ENCODE measurements around the gene ZRANB1. TPM values are rescaled to one million over a fixed set of nuclear protein-coding genes. Genes with fewer than 3 reads are reported as not detected.

Gene ZRANB1
- total RNA-seq, 1 donor from 2014 or later: 14.9 TPM

- DNase-seq: no peak
- Mint-ChIP-seq H3K27ac (no peak overlapping the region), H3K4me3 (no peak overlapping the region), H3K36me3 (ENCODE audit: low read depth) (peaks cover 11% of the 10 kb centered on the region), H3K9me3 (no peaks in the 10 kb centered on the region), H3K27me3 (no peaks in the 10 kb centered on the region), H3K4me1 (peaks cover 25% of the 10 kb centered on the region)
- intact Hi-C loops (cut with micrococcal nuclease): no loop called here
These were observed 2.6 kb upstream of the ZRANB1 start for GRCh38 chr10:124939290-124939689.

- H3K27me3 Mint-ChIP-seq: no peaks in the 10 kb centered on the region
- intact Hi-C loops (cut with micrococcal nuclease): no loop called here
- peaks cover 18% of the 10 kb centered on the region for H3K4me1 Mint-ChIP-seq
- peaks cover 12% of the 10 kb centered on the region for H3K36me3 Mint-ChIP-seq (ENCODE audit: low read depth)
- H3K27ac Mint-ChIP-seq: no peak overlapping the region
- H3K4me3 Mint-ChIP-seq: no peak overlapping the region
- DNase-seq: no peak
- no peaks in the 10 kb centered on the region for H3K9me3 Mint-ChIP-seq
These were observed 620 bp downstream of the ZRANB1 start for GRCh38 chr10:124942317-124943169.

DNA sequence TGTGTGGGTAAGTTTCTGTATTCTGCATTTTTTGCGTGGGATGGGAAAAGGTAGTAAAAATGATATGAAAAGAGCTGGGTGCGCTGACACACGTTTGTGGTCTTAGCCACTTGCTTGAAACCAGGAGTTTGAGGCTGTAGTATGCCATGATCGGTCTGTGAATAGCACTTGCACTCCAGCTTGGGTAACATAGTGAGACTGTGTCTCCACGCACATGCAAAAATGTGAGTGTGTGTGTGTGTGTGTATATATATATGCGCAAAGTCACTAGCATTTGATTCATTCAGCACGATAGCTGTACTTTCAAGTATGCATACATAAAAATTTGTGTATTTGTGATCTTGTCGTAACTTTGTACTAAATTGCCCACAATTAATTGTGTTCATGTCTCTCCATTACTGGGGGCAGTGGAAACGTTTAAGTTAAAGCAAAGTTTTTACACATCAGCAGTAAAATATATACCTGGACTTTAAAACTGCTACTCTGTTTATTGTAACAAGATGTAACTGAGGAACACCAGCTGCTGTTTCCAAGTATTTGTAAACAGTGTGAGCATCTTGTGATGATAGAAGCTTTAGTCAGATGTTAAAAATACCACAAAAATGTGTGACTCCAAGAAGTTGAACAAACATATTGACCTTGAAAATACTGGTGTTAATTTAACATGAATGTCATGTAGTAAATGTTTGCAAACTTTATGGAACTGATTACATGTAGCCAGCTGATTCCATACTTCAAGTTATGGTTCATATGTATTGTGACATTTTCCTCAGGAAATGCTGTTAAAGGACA is 1.6 kb downstream of the ZRANB1 start:
- no peak overlapping the region for H3K4me3 Mint-ChIP-seq
- no peak overlapping the region for H3K27ac Mint-ChIP-seq
- intact Hi-C loops (cut with micrococcal nuclease): no loop called here
- peaks cover 18% of the 10 kb centered on the region for H3K36me3 Mint-ChIP-seq (ENCODE audit: low read depth)
- H3K4me1 Mint-ChIP-seq: peaks cover 18% of the 10 kb centered on the region
- H3K27me3 Mint-ChIP-seq: no peaks in the 10 kb centered on the region
- H3K9me3 Mint-ChIP-seq: no peaks in the 10 kb centered on the region
- no peak for DNase-seq

DNA sequence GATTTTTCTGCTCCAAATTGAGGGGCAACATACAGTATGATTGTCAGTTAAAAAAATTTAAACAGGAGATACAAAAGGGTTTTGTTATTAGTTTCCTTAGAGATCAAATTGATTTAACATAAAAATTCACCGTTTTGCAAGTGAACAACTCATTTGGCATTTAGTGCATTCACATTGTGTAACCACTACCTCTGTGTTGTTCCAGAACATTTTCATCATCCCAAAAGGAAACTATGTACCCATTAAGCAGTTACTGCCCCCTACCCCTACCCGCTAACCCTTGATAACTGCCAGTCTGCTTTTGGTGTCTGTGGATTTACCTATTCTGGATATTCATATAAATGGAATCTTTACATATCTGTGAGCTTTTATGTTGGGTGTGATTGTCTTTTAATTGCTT is 3.1 kb downstream of the ZRANB1 start:
- H3K4me3 Mint-ChIP-seq: no peak overlapping the region
- H3K9me3 Mint-ChIP-seq: no peaks in the 10 kb centered on the region
- intact Hi-C loops (cut with micrococcal nuclease): no loop called here
- H3K4me1 Mint-ChIP-seq: peaks cover 18% of the 10 kb centered on the region
- DNase-seq: no peak
- H3K36me3 Mint-ChIP-seq (ENCODE audit: low read depth): peaks cover 18% of the 10 kb centered on the region
- no peaks in the 10 kb centered on the region for H3K27me3 Mint-ChIP-seq
- no peak overlapping the region for H3K27ac Mint-ChIP-seq

DNA sequence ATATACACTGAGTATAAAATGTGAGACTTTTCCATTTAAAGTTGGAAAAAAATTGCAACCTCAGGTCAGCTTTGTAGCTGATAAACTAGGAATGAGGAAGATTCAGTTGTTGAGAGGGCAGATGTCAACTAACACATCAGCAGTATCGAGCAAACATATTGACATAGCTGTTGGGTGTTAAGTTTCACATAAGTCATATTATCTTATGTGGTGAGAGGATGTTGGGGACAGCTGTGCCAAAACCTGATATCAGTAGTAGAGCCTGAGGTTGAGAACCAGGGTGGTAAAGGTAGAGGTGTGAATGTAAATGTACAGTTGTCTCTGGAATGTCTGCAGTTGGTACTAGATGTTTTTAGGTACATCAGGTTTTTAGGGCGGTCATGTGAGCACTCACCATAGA is 5.0 kb downstream of the ZRANB1 start:
- DNase-seq: no peak
- no peak overlapping the region for H3K4me3 Mint-ChIP-seq
- no peak overlapping the region for H3K27ac Mint-ChIP-seq
- H3K27me3 Mint-ChIP-seq: no peaks in the 10 kb centered on the region
- H3K36me3 Mint-ChIP-seq (ENCODE audit: low read depth): peaks cover 18% of the 10 kb centered on the region
- H3K4me1 Mint-ChIP-seq: peaks cover 16% of the 10 kb centered on the region
- intact Hi-C loops (cut with micrococcal nuclease): no loop called here
- H3K9me3 Mint-ChIP-seq: no peaks in the 10 kb centered on the region

GRCh38 chr10:124949543-124949942 is 7.6 kb downstream of the ZRANB1 start:
- H3K4me3 Mint-ChIP-seq: no peak overlapping the region
- no peak overlapping the region for H3K27ac Mint-ChIP-seq
- H3K9me3 Mint-ChIP-seq: no peaks in the 10 kb centered on the region
- H3K36me3 Mint-ChIP-seq (ENCODE audit: low read depth): peaks cover 7% of the 10 kb centered on the region
- DNase-seq: no peak
- intact Hi-C loops (cut with micrococcal nuclease): no loop called here
- no peaks in the 10 kb centered on the region for H3K27me3 Mint-ChIP-seq
- peaks cover 4% of the 10 kb centered on the region for H3K4me1 Mint-ChIP-seq

GRCh38 chr10:124952123-124952522 is 10.2 kb downstream of the ZRANB1 start:
- Mint-ChIP-seq H3K4me1 (peaks cover 9% of the 10 kb centered on the region), H3K36me3 (ENCODE audit: low read depth) (peaks cover 8% of the 10 kb centered on the region), H3K9me3 (no peaks in the 10 kb centered on the region), H3K4me3 (no peak overlapping the region), H3K27ac (no peak overlapping the region), H3K27me3 (no peaks in the 10 kb centered on the region)
- DNase-seq: no peak
- intact Hi-C loops (cut with micrococcal nuclease): no loop called here

- Mint-ChIP-seq H3K27ac (no peak overlapping the region), H3K36me3 (ENCODE audit: low read depth) (peaks cover 2% of the 10 kb centered on the region), H3K4me1 (peaks cover 9% of the 10 kb centered on the region), H3K9me3 (no peaks in the 10 kb centered on the region), H3K4me3 (no peak overlapping the region), H3K27me3 (no peaks in the 10 kb centered on the region)
- DNase-seq: no peak
- intact Hi-C loops (cut with micrococcal nuclease): no loop called here
These were observed 11.5 kb downstream of the ZRANB1 start for GRCh38 chr10:124953421-124953820.

DNA sequence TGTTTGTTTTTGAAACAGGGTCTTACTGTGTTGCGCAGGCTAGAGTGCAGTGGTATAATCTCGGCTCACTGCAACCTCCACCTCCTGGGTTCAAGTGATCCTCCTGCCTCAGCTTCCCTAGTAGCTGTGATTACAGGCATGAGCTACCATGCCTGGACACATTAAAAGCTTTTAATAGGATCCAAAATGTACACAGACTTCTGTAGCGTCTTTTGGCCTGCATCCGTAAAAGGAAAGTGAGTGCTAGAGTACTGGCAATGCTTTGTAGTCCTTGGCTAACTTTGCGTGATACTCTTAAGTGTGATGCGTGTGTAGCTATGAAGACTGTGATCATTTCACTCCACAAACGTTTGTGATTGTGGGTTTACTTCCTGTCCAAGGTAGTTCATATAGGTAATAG is 13.3 kb downstream of the ZRANB1 start:
- Mint-ChIP-seq H3K27me3 (no peaks in the 10 kb centered on the region), H3K4me3 (no peak overlapping the region), H3K4me1 (peaks cover 9% of the 10 kb centered on the region), H3K27ac (no peak overlapping the region), H3K36me3 (ENCODE audit: low read depth) (peaks cover 1% of the 10 kb centered on the region), H3K9me3 (no peaks in the 10 kb centered on the region)
- intact Hi-C loops (cut with micrococcal nuclease): no loop called here
- DNase-seq: no peak

DNA sequence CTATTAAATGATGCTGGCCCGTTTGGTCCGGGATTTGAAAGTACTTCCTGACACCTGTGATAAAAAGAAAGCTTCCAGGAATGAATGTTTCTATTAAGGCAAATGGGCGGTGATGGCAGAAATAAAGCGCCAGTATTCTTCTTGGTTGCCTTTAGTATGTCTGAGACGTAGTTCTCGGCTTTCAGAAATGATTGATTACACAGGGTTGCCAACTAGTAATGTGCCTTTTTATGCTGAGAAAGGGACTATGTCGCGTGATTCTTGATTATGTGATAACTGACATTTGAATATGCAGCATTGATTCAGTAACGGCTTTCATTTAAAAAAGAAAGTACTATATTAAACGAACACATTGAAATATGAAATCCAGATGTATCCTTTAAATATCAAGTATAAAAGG is 13.9 kb downstream of the ZRANB1 start:
- peaks cover 13% of the 10 kb centered on the region for H3K4me1 Mint-ChIP-seq

GRCh38 chr10:124956764-124957163 is 14.8 kb downstream of the ZRANB1 start:
- H3K9me3 Mint-ChIP-seq: no peaks in the 10 kb centered on the region
- intact Hi-C loops (cut with micrococcal nuclease): no loop called here
- H3K27ac Mint-ChIP-seq: no peak overlapping the region
- peaks cover 17% of the 10 kb centered on the region for H3K4me1 Mint-ChIP-seq
- no peak for DNase-seq
- peaks cover 1% of the 10 kb centered on the region for H3K36me3 Mint-ChIP-seq (ENCODE audit: low read depth)
- H3K27me3 Mint-ChIP-seq: no peaks in the 10 kb centered on the region
- H3K4me3 Mint-ChIP-seq: no peak overlapping the region

More for the DNA sequence above, 13.9 kb downstream of the ZRANB1 start:
- Mint-ChIP-seq H3K36me3 (ENCODE audit: low read depth) (peaks cover 1% of the 10 kb centered on the region), H3K4me3 (no peak overlapping the region), H3K27me3 (no peaks in the 10 kb centered on the region), H3K27ac (no peak overlapping the region), H3K9me3 (no peaks in the 10 kb centered on the region)
- intact Hi-C loops (cut with micrococcal nuclease): no loop called here
- DNase-seq: no peak

DNA sequence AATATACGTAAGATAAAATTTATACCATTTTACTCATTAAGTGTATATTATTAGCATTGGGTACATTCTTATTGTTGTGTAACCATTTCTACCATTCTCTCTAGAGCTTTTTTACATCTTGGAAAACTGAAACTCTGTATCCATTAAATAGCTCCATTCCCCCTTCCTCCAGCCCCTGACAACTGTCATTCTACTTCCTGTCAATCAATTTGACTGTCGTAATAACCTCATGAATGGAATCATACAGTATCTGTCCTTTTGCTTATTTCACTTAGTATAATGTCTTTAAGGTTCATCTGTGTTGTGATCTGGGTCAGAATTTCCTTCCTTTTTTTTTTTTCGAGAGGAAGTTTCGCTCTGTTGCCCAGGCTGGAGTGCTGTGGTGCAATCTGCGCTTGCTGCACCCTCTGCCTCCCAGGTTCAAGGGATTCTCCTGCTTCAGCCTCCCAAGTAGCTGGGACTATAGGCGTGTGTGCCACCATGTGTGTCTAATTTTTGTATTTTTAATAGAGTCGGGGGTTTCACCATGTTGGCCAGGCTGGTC is 15.6 kb downstream of the ZRANB1 start:
- Mint-ChIP-seq H3K36me3 (ENCODE audit: low read depth) (peaks cover 1% of the 10 kb centered on the region), H3K4me3 (no peak overlapping the region), H3K27me3 (no peaks in the 10 kb centered on the region), H3K9me3 (no peaks in the 10 kb centered on the region), H3K27ac (no peak overlapping the region), H3K4me1 (peaks cover 18% of the 10 kb centered on the region)
- intact Hi-C loops (cut with micrococcal nuclease): no loop called here
- no peak for DNase-seq

- H3K4me3 Mint-ChIP-seq: no peak overlapping the region
- peaks cover 16% of the 10 kb centered on the region for H3K4me1 Mint-ChIP-seq
- intact Hi-C loops (cut with micrococcal nuclease): no loop called here
- H3K27me3 Mint-ChIP-seq: no peaks in the 10 kb centered on the region
- peaks cover 1% of the 10 kb centered on the region for H3K36me3 Mint-ChIP-seq (ENCODE audit: low read depth)
- no peak overlapping the region for H3K27ac Mint-ChIP-seq
- no peaks in the 10 kb centered on the region for H3K9me3 Mint-ChIP-seq
- no peak for DNase-seq
These were observed 17.6 kb downstream of the ZRANB1 start for GRCh38 chr10:124959564-124959963.

- H3K36me3 Mint-ChIP-seq (ENCODE audit: low read depth): no peaks in the 10 kb centered on the region
- DNase-seq: no peak
- no peak overlapping the region for H3K27ac Mint-ChIP-seq
- no peaks in the 10 kb centered on the region for H3K27me3 Mint-ChIP-seq
- intact Hi-C loops (cut with micrococcal nuclease): no loop called here
- H3K4me3 Mint-ChIP-seq: no peak overlapping the region
- no peaks in the 10 kb centered on the region for H3K9me3 Mint-ChIP-seq
- H3K4me1 Mint-ChIP-seq: peaks cover 13% of the 10 kb centered on the region
These were observed 19.3 kb downstream of the ZRANB1 start for GRCh38 chr10:124961248-124961570.

All from activated CD4-positive, alpha-beta T cell treated with anti-CD3 and anti-CD28 coated beads, Interleukin-2, amount 10 ng/mL, durations not matched to agents 24 days and 14 days (primary cell).